ENCODE measurements around the gene MED25.

- no peak for TF ChIP-seq CTCF (conservative IDR thresholded peaks at IDR 0.05; ENCODE audit: low read depth in 2 of 2)
- TF ChIP-seq POLR2AphosphoS5 (IDR thresholded peaks at IDR 0.05; ENCODE audit: low read depth) = no peak
- no peak for TF ChIP-seq CREB1 (CRISPR knock-in tag; IDR thresholded peaks at IDR 0.05; ENCODE audit: low read depth)
- no peak for TF ChIP-seq ZNF331 (CRISPR knock-in tag; IDR thresholded peaks at IDR 0.05; ENCODE audit: low read depth)
- TF ChIP-seq EZH2 (IDR thresholded peaks at IDR 0.05; ENCODE audit: low read depth, unreplicated experiment) = no peak
- no peak for TF ChIP-seq NANOG (IDR thresholded peaks at IDR 0.05; ENCODE audit: borderline replicate concordance)
- TF ChIP-seq REST (IDR thresholded peaks at IDR 0.05; ENCODE audit: unreplicated experiment) = no peak
These were observed 14.5 kb downstream of the MED25 start for GRCh38 chr19:49832556-49832955.

Data from GM23338 (cell line).